Measurements from ENCODE around the gene CDKN2B-AS1.

Gene CDKN2B-AS1

GRCh38 chr9:22052376-22052945 is 57.9 kb downstream of the CDKN2B-AS1 start (continued):
- TF ChIP-seq REST (tag by site-specific recombination; IDR thresholded peaks at IDR 0.05) (no peak), KLF9 (tag by site-specific recombination; IDR thresholded peaks at IDR 0.05; ENCODE audit: low read depth) (no peak), ZNF692 (tag by site-specific recombination; IDR thresholded peaks at IDR 0.05) (peak; percentile 43; the same call in 1 of the 2 replicates), PRDM4 (tag by site-specific recombination; IDR thresholded peaks at IDR 0.05) (no peak), KLF8 (tag by site-specific recombination; IDR thresholded peaks at IDR 0.05) (no peak), ZNF266 (tag by site-specific recombination; IDR thresholded peaks at IDR 0.05; ENCODE audit: low read depth) (no peak), ELK4 (IDR thresholded peaks at IDR 0.05; ENCODE audit: borderline replicate concordance, low read depth, low read length) (no peak), SCRT2 (tag by site-specific recombination; IDR thresholded peaks at IDR 0.05) (no peak), ZNF211 (tag by site-specific recombination; IDR thresholded peaks at IDR 0.05; ENCODE audit: low read depth) (no peak), ZNF280C (tag by site-specific recombination; IDR thresholded peaks at IDR 0.05) (no peak), ZNF175 (tag by site-specific recombination; IDR thresholded peaks at IDR 0.05) (no peak), PATZ1 (tag by site-specific recombination; IDR thresholded peaks at IDR 0.05) (no peak), ZSCAN16 (tag by site-specific recombination; IDR thresholded peaks at IDR 0.05) (no peak), MYNN (tag by site-specific recombination; IDR thresholded peaks at IDR 0.05; ENCODE audit: borderline replicate concordance) (no peak), ZNF670 (tag by site-specific recombination; IDR thresholded peaks at IDR 0.05; ENCODE audit: low read depth) (no peak), ZNF23 (tag by site-specific recombination; IDR thresholded peaks at IDR 0.05; ENCODE audit: borderline replicate concordance) (no peak), ZNF830 (tag by site-specific recombination; IDR thresholded peaks at IDR 0.05; ENCODE audit: low read depth) (no peak), HOXC10 (CRISPR knock-in tag; IDR thresholded peaks at IDR 0.05) (no peak), ZBTB17 (tag by site-specific recombination; IDR thresholded peaks at IDR 0.05) (peak; percentile 55), ZBTB26 (tag by site-specific recombination; optimal IDR thresholded peaks at IDR 0.05) (no peak), YY2 (tag by site-specific recombination; IDR thresholded peaks at IDR 0.05) (no peak), ZNF449 (tag by site-specific recombination; IDR thresholded peaks at IDR 0.05) (no peak)
